Measurements from ENCODE around the gene SNX7.

SNX7 gene

GRCh38 chr1:98661544-98662355 lies at the start of gene SNX7:
Gene SNX7, plus strand, starts transcription at chr1:98661721. Its CDS starts 11 bp downstream, at chr1:98661732.
- no peak for DNase-seq

GRCh38 chr1:98637316-98637715 lies 24.2 kb upstream of the SNX7 start:
- no peak for DNase-seq

GRCh38 chr1:98638185-98638584 lies 23.3 kb upstream of the SNX7 start:
- DNase-seq, result no peak

- no peak for DNase-seq
Measured at GRCh38 chr1:98644510-98644909, 17.0 kb upstream of the SNX7 start.

GRCh38 chr1:98651116-98651632 lies 10.3 kb upstream of the SNX7 start:
- DNase-seq, result no peak

- DNase-seq, result no peak
Measured at GRCh38 chr1:98653123-98653522, 8.4 kb upstream of the SNX7 start.

GRCh38 chr1:98659879-98660278 lies 1.6 kb upstream of the SNX7 start:
- DNase-seq, result no peak

- no peak for DNase-seq
Measured at GRCh38 chr1:98660940-98661543, 479 bp upstream of the SNX7 start.

GRCh38 chr1:98662356-98662670 lies 792 bp downstream of the SNX7 start:
- no peak for DNase-seq

- no peak for DNase-seq
Measured at GRCh38 chr1:98668733-98669132, 7.2 kb downstream of the SNX7 start.

GRCh38 chr1:98669355-98670296 lies 8.1 kb downstream of the SNX7 start:
- DNase-seq, result no peak

- DNase-seq, result no peak
Measured at GRCh38 chr1:98672189-98672588, 10.7 kb downstream of the SNX7 start.

- no peak for DNase-seq
Measured at GRCh38 chr1:98674075-98674781, 12.7 kb downstream of the SNX7 start.

- DNase-seq, result no peak
Measured at GRCh38 chr1:98675282-98675681, 13.8 kb downstream of the SNX7 start.

- no peak for DNase-seq
Measured at GRCh38 chr1:98677288-98677687, 15.8 kb downstream of the SNX7 start.

- DNase-seq, result no peak
Measured at GRCh38 chr1:98681812-98682211, 20.3 kb downstream of the SNX7 start.

- no peak for DNase-seq
Measured at GRCh38 chr1:98688110-98688739, 26.7 kb downstream of the SNX7 start.

GRCh38 chr1:98690576-98690975 lies 29.1 kb downstream of the SNX7 start:
- DNase-seq, result no peak

- no peak for DNase-seq
Measured at GRCh38 chr1:98692482-98692881, 31.0 kb downstream of the SNX7 start.

GRCh38 chr1:98693385-98693784 lies 31.9 kb downstream of the SNX7 start:
- no peak for DNase-seq

GRCh38 chr1:98696077-98696476 lies 34.6 kb downstream of the SNX7 start:
- DNase-seq, result no peak

- no peak for DNase-seq
Measured at GRCh38 chr1:98697781-98698180, 36.3 kb downstream of the SNX7 start.
